Left hindlimb (tissue), 1 donor: ENCODE data around the gene NRG4.
"Not testable (repeated sequence)": the region's sequence is repeated elsewhere in the genome, so short reads cannot be mapped to it uniquely, and the experiment has no call there.

ENCODE experiments used
- DNase-seq: peaks from one replicate; pipeline ENCODE4 v3.0.0-alpha.2; 2018

The NRG4 gene

GRCh38 chr15:75992897-75993296, 19.3 kb downstream of the NRG4 start:
- no peak for DNase-seq

DNA sequence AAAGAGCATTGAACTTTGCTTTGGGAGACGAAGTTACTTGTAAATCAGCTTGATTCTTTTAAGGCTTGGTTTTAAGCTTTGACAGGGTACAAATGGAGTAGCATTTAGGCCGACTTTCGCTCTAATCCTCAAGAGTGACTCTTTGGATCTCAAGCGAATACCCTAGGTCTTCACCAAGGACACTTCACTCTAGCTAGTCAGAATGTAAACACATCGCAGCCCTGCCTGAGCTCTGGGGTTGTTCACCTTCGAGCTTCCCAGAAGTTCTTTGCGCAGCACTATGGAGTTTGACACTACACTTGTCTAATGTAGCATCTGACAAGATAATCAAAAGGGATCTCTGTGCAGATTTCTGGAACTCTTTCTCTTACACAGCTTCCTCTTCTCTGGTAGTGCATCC, 22.3 kb downstream of the NRG4 start:
- no peak for DNase-seq

DNA sequence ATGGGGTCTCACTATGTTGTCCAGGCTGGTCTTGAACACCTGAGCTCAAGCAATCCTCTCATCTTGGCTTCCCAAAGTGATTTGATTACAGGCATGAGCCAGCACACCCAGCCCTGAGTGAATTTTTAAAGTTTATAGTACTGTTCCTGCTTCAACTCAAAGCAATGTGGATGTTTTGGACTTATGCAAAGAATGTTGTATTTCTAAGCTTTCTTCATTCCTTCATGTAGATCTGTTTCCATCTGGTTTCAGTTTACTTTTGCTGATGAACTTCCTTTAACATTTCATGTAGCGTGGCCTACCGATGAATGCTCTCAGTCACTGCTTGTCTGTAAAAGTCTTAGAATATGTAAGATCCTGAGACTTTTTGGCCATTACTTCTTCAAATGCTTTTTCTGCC, 23.2 kb downstream of the NRG4 start:
- DNase-seq = no peak

GRCh38 chr15:75985971-75986370, 26.3 kb downstream of the NRG4 start:
- DNase-seq = no peak

- DNase-seq = not testable (repeated sequence)
Measured at GRCh38 chr15:75984706-75985105, 27.5 kb downstream of the NRG4 start.

DNA sequence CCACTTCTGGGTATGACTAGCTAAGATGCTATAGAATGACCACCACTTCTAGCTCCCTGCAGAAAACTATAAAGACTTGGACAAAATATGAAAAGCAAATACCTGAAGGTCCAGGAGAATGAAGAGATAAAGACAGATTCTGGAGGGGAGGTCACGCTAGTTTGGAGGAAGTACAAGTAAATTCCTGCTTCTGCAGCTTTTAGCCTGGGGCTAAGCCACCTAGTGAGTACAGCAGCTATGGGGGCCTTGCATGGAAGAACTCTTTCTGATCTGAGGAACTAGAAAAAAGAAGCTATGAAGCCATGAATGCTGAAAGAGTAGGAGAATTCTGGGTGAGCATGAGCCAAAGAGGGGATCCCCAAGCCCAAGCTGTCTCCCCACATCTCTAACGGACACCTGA, 29.8 kb downstream of the NRG4 start:
- no peak for DNase-seq

DNA sequence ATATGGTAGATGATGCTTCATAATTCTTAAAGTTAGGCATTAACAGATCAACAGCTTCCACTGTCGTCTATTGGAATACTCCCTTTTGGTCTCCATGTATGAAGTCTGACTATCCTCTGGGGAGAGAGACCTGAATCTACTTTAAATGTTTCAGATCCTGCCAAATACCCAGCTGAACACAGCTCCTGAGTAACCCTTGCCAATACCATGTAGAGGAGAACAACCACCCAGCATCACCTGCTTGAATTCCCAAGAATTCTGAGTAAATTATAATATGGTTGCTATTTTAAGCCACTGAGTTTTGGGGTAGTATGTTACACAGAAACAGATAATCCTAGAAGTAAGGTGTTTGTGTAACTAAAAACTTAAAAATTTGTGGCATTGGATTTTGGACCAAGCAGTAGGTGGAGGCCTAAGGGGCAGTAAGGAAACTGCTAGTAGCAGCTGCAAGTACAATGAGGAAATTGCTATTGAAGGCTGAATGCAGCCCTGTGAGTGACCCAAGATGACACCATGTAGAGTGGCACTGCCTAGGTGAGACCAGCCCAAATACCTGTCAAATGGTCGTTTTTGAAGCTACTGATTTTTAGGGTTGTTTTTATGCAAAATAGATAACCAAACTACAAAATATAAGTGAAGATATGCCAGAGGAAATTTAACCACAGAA, 30.9 kb downstream of the NRG4 start:
- no peak for DNase-seq

DNA sequence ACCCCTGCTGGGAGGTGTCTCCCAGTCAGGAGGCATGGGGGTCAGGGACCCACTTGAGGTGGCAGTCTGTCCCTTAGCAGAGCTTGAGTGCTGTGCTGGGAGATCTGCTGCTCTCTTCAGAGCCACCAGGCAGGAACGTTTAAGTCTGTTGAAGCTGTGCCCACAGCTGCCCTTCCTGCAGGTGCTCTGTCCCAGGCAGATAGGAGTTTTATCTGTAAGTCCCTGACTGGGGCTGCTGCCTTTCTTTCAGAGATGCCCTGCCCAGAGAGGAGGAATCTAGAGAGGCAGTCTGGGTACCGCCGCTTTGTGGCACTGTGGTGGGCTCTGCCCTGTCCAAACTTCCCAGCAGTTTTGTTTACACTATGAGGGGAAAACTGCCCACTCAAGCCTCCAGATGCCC, 35.5 kb downstream of the NRG4 start:
- DNase-seq = not testable (repeated sequence)

DNA sequence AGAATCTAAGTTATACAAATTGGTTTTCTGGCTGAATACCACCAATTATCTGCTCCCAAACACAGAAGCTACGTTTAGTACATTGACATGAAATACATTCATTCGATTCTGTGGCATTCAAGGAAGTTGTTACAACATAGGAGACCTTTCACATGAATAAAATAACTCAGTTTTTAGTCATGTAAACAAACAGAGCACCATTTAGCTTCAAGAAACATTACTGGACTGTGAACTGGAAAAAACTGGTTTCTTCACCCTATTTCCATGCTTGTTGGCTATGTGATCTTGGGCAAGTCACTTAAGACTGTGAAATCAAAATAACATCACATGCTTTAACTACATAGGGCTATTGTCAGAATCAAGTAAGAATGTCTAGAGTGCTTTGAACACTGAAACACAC, 46.2 kb downstream of the NRG4 start:
- no peak for DNase-seq

GRCh38 chr15:75961331-75961730, 50.9 kb downstream of the NRG4 start:
- DNase-seq = no peak

DNA sequence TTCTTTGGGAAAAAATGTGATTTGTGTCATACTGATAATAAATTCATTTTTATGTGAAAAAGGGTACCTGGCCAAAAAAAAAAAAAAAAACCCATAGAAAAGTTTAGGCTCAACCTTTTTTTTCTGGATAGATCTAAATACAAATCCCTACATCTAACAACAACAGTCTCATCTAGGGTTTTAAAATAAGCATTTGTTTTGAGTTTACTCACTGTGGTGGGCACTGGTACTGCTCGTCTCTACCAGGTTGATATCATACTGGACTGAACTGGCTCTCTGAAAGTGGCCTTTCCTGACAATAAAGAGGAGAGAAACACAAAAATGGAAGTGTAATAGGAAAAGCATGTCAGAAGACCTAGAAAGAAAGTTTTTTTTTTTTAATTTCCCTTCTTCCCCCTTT, 56.5 kb downstream of the NRG4 start:
- DNase-seq = no peak

DNA sequence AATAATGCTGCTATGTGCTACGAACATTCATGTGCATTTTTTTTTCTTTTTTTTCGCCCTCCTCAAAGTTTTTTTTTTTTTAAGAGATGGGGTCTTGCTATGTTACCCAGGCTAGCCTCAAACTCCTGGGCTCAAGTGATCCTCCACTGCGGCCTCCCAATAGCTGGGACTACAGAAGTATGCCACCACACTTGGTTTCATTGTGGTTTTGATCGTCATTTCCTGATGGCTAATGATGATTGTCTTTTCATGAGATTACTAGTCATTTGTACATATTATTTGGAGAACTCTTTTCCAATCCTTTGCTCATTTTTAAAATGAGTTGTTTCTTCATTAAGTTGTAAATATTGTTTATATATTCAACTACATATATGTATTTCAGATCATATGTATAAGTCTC, 59.7 kb downstream of the NRG4 start:
- DNase-seq = no peak

DNA sequence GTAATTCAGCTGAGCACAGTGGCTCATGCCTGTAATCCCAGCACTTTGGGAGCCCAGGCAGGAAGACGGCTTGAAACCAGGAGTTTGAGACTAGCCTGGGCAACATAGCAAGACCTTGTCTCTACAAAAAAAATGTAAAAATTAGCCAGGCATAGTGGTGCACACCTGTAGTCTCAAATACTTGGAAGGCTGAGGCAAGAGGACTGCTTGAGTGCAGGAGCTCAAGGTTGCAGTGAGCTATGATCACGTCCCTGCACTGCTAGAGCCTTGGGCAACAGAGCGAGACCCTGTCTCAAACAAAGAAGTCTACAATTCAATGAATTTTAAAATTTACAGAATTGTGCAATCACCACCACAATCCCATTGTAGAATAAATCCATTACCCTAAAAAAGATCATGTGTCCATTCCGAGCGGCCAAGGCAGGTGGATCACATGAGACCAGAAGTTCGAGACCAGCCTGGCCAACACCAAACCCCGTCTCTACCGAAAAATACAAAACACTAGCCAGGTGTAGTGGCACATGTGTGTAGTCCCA, 63.4 kb downstream of the NRG4 start:
- DNase-seq = no peak

- DNase-seq = no peak
Measured at GRCh38 chr15:75947092-75947491, 65.1 kb downstream of the NRG4 start.

GRCh38 chr15:75945953-75946352, 66.3 kb downstream of the NRG4 start:
- no peak for DNase-seq

DNA sequence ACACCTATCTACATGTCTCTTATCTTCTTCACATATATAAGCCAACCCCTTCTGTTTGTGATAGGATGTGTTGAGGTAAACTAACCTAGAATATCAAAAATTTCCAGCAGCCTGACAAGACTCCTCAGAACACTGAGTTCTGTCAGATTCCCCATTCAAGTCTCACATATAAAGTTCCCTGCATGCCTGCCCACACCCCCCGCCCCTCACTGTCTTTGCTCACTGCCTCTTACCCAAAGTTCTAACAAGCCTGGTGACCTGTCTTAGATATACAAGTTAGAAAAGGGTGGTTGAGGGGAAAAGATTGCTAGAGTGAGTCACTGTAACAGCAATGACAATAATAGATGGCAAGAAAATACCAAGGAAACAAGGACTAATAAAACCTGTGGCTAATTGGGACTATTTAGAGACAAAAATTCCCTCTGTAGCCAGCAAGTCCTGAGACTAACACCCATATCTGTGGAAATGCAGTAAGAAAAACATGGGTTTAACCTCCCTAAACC, 68.5 kb downstream of the NRG4 start:
- DNase-seq = no peak

- no peak for DNase-seq
Measured at GRCh38 chr15:75943246-75943645, 69.0 kb downstream of the NRG4 start.

- no peak for DNase-seq
Measured at GRCh38 chr15:75942464-75942863, 69.8 kb downstream of the NRG4 start.

DNA sequence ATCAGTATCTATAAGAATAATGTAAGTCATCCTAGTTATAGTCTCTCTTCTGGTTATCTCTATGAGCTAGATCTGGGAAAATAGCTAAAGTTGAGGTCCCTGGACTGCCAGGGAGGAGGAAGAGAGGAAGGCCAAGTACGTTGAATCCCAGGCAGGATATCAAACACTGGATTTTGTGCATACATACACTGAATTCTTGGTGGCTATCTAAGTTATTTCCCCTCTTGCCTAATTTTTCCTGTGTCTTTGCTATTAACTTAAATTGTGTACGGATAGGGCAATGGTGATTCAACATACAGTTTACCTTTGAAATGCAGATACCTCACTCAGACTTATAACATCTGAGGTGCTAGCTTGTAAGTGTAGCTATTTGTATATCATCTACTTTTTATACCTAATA, 81.4 kb downstream of the NRG4 start:
- DNase-seq = no peak

DNA sequence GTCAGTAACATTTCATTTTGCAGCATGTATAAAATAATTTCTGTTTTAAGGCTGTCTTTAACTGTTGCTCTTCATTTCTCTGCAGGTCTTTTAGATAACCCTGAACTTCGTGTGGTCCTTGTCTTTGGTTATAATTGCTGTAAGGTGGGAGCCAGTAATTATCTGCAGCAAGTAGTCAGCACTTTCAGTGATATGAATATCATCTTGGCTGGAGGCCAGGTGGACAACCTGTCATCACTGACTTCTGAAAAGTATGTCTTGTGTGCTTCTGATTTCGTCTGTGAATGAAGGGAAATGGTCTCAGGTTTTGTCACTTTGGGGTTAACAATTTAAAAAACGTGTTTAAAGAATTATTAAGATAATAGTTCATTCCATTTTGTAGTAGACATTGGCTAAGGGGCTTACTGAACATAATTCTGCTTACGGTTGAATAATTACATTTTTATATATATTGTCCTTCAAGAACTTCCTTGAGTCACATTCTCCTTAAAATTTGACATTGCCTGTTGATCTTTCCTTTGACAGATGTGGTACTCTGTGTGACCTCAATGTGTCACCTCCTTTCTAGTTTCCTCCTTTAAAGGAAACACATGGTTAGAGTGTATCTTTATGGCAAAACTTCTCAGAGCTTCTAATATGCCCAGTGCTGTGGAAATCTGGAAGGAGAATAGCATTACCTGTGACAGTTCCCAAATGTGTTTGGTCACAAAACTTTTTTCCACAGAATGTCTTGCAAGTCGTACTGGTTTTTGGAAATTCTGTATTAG, 82.2 kb downstream of the NRG4 start:
- no peak for DNase-seq

DNA sequence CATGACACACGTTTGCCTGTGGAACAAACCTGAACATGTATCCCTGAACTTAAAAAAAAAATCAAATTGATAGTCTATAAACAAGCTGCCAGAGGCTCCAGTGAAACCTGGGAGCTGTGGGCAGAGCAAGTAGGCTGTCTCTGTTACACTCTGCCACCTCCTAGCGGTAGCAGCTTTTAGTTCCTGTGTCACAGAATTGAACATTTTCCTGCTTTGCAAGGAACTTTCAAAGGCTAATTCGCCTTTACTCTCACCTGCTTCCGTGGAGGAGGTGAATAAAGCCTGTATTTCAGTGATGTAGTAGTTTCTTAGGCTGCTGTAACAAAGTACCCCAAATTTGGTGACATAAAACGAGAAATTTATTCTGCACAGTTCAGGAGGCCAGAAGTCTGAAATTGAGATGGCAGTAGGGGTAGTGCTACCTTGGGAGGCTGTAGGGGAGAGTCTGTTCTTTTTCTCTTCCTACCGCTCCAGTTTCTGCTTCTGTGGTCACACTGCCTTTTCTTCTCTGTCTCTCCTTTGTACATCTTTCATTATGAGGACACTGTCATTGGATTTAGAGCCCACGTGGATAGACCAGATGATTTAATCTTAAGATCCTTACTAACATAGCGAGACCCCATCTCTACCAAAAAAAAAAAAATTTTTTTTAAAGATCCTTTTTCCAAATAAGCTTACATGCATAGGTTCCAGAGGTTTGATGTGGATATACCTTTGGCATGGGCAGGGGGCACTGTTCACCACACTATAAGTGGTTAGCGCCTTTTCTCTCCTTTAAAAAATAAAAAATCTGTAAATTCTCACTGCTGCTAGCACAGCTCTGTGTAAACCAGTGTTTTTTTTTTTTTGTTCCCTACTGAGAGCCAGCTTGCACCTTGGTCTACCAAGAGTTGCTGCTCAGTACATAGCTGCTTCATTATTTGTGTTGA, 83.3 kb downstream of the NRG4 start:
- no peak for DNase-seq

DNA sequence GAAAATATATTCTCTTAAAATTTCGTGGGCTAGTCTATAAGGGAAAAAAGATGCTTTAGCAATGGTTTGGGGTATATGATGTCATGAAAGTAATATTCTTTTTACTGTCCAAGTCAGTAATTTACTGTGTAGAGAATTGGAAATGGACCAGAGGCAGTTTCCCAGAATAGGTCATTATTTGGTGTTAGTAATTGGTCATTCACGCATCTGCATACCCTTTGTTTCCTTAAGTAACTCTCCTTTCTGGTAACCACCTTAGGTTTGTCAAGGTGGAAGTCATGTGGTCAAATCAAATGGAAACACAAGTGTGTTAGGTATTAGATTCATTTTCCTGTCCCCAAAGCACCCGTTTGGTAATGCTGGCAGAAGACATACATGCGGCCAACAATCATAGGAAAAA, 84.6 kb downstream of the NRG4 start:
- DNase-seq = no peak

DNA sequence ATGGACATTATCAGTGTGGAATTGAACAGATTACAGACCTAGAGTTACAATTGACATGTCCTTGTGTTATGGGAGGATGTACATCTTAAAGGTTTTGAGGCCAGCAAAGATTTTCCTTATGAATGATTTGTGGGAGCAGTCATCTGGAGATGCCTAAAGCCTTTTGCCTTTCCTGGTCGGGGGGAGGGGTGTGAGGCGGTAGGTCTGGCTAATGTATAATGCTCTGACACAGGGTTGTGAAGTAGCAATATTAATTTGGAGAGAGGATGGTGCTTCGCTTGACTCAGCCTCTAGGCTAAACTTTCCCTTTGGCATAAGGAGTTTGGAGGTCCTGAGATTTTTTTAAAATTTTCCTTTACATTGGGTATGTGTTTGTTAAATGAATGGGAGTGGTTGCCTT, 85.3 kb downstream of the NRG4 start:
- DNase-seq = no peak
